SK-N-MC (cell line): ENCODE measurements around the gene DNLZ.

ENCODE experiments used
- DNase-seq: peaks from one replicate; pipeline ENCODE4 v3.0.0-alpha.2; 2011; ENCODE audit warnings: low read depth, low spot score
- H3K27ac ChIP-seq: fragments of 200-600 bp; sonication (generic); 2 replicates; pipeline ENCODE4 v1.5.1; 2016; ENCODE audit warnings: mixed run types
- H3K36me3 ChIP-seq: fragments of 200-600 bp; sonication (generic); 2 replicates; pipeline ENCODE4 v1.6.1; 2017; ENCODE audit warnings: antibody characterized with exemption, low read length, mixed read lengths; ENCODE audit not compliant: insufficient read depth
- H3K4me3 ChIP-seq: fragments of 200-600 bp; sonication (generic); 2 replicates; pipeline ENCODE4 v1.5.1; 2016
- H3K9ac ChIP-seq: fragments of 200-600 bp; sonication (generic); 2 replicates; pipeline ENCODE4 v1.8.0; 2017; ENCODE audit warnings: mixed run types, mixed read lengths; ENCODE audit not compliant: insufficient read length
- H3K9me3 ChIP-seq: fragments of 200-600 bp; sonication (generic); 2 replicates; pipeline ENCODE4 v1.6.1; 2017; ENCODE audit warnings: low read depth, mild to moderate bottlenecking, antibody characterized with exemption, low read length, moderate library complexity, mixed read lengths
- EZH2 ChIP-seq: fragments of 200-600 bp; sonication (generic); IDR thresholded peaks from one replicate; pipeline ENCODE4 v1.6.1; 2017; ENCODE audit warnings: antibody characterized with exemption
- FOXP2 ChIP-seq: optimal IDR thresholded peaks from 2 replicates; pipeline ENCODE3; 2011; ENCODE audit warnings: mild to moderate bottlenecking, moderate library complexity; ENCODE audit not compliant: insufficient read depth; ENCODE audit errors: extremely low read length, control extremely low read depth
- POLR2AphosphoS5 ChIP-seq: IDR thresholded peaks from 2 replicates; pipeline ENCODE4 v1.6.1; 2012; ENCODE audit warnings: mild to moderate bottlenecking, low read depth, low read length, borderline replicate concordance

DNLZ gene

DNA sequence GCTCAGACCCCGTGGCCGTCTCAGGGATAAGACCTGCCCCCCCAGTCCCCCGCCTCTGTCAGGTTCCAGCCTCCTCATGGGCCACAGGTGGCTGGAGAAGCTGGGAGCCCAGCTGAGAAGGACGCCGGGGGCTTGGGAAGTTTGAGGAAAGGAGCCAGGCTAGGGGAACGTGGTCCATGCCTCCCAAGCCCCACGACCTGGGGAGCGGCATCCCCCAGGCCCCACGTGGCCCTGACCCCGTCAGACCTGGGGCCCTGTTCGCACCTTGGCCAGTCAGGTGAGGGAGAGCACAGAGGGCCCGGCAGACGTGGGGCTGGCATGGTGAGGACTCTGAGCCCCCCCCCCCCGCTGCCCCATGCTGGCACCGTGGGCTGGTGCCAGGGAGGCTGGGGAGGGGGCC is 32.5 kb downstream of the DNLZ start:
- Histone ChIP-seq H3K9ac (no peak overlapping the region), H3K27ac (no peak overlapping the region), H3K36me3 (no peaks in the 10 kb centered on the region; the same call in 1 of the 2 replicates), H3K9me3 (no peaks in the 10 kb centered on the region), H3K4me3 (no peak overlapping the region)
- no peak for DNase-seq
- TF ChIP-seq FOXP2 (no peak), POLR2AphosphoS5 (no peak), EZH2 (no peak)

DNA sequence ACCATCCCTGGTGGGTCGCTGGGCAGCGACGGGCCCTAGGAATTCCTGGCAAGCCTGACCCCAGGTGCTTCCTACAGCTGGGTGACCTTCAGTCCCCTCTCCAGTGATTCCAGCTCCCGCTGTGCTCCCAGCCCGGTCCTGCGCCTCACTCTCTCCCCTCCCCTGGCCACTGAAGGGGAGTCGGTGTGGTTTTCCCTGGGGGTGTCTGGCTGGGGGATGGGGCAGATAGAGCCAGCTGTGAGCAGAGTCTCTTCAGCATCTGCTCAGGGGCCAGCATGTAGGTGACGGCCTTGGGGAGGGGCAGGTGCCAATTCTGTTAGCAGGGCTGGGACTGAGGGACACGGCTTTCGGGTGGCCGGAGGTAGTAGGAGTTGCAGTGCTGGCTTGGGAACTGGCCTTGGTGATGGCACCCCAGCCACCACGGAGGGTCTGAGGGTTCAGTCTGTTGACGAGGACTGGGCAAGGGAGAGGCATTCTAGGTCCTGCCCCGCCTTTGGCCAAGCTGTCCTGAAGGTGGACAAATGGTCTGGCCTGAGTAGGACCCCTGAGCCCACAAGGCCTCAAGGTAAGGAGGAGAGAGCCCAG is 33.0 kb downstream of the DNLZ start:
- TF ChIP-seq POLR2AphosphoS5 (no peak), FOXP2 (no peak)
- no peak for DNase-seq
- Histone ChIP-seq H3K9me3 (no peaks in the 10 kb centered on the region), H3K4me3 (no peak overlapping the region), H3K36me3 (no peaks in the 10 kb centered on the region), H3K27ac (no peak overlapping the region), H3K9ac (no peak overlapping the region)

DNA sequence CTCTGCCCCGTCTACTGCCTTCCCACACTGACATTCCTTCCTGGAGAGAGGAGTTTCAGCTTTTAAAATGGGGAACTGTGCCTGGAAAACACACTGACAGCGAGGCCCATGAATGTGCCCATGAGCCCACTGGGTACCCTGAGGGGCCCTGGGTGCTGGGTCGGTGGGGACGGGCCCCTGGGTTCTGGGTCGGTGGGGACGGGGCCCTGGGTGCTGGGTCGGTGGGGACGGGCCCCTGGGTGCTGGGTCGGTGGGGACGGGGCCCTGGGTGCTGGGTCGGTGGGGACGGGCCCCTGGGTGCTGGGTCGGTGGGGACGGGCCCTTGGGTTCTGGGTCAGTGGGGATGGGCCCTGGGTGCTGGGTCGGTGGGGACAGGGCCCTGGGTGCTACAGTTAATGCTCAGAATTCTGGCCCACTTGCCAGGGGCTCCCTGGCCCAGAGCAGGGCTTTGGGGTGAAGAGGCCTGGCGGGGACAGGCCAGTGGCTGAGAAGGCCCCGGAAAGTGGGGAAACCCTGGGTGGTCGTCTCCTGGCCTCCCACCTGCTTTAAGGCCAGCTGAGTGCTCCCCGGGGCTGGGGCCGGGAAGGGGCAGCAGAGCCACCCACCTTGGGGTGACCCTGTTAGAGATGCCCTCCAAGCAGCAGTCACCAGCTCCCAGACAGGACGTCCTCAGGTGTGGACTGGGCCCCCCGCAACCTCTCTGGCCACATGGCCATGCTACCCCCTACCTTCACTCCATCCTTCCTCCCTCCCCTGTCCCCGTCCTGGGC is 33.7 kb downstream of the DNLZ start:
- Histone ChIP-seq H3K9me3 (no peaks in the 10 kb centered on the region), H3K9ac (peak overlapping the region; percentile 79), H3K4me3 (no peak overlapping the region; the same call in 1 of the 2 replicates), H3K36me3 (no peaks in the 10 kb centered on the region), H3K27ac (no peak overlapping the region)
- DNase-seq, result no peak
- TF ChIP-seq EZH2 (no peak), POLR2AphosphoS5 (no peak), FOXP2 (no peak)

DNA sequence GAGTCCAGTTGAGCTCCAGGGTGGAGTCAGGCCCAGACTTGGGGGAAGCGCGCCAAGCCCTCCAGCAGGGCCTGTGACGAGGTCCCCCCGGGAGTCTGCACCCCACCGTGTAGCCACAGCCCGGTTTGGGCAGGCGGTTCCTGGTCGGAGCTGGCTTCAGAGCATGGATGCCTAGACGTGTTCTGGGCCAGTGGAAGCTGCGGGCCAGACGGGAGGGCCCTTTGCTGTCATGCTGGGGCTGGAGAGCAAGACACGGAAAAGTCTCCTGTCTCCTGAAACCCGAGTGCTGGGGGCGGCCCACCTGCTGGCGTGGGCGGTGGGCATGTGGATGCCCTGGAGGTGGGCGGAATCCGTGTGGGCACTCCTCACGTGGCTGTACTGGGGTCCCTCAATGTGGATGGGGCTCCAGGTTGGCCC is 34.3 kb downstream of the DNLZ start:
- Histone ChIP-seq H3K27ac (peak overlapping the region; percentile 55), H3K9ac (peak overlapping the region; percentile 79), H3K9me3 (no peaks in the 10 kb centered on the region), H3K4me3 (peak overlapping the region; percentile 80), H3K36me3 (no peaks in the 10 kb centered on the region)
- no peak for DNase-seq
- TF ChIP-seq POLR2AphosphoS5, result no peak
- TF ChIP-seq FOXP2, result no peak
- no peak for TF ChIP-seq EZH2

DNA sequence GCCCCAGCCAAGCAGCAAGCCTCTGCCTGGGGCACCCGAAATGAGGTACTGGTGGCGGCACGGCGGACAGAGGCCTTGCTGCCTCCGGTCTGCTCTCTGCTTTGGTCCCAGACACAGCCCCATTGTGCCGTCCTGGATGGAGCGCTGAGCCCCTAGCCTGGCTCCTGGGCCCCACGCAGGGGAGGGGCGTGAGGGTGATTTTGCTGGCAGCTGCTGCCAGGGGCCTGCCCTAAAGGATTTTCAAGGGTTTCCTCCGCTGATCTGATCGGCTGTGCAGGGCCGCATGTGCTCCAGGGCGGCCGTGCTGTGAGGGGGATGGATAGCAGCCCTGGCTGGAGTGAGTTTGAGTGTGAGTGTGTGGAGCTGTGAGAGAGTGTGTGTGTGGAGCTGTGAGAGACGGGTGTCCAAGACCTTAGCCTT is 34.9 kb downstream of the DNLZ start:
- TF ChIP-seq FOXP2 (no peak), POLR2AphosphoS5 (no peak), EZH2 (no peak)
- Histone ChIP-seq H3K36me3 (no peaks in the 10 kb centered on the region), H3K9me3 (no peaks in the 10 kb centered on the region), H3K4me3 (peak overlapping the region; percentile 80), H3K9ac (peak overlapping the region; percentile 79), H3K27ac (peak overlapping the region; percentile 55)
- DNase-seq, result no peak

DNA sequence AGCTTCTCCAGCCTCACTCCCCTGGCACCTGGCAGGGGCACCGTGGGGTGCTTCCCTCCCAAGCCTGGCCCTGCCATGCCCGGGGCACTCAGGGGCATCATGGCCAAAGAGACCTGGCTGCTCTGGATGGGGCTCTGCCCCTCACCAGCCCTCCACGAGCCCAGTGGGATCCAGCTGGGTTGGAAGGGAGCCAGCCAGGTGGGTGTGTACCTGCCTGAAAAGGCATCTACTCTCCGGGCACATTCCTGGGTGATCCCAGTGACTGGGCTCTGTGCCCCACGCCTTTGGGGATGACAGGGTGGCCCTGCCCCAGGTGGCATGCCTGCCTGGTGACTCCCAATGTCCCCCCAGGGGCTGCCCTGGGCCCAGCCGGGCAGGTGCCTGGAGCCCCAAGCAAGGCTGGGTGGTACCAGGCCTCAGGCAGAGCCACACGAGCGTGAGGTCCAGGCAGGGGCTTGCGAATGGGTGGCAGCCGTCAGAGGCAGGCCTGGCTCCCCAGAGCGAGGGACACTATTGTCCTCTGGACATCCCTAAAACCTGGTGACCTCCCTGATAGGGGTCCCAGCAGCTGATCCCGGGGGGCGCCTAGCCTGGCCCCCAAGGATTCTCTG is 35.4 kb downstream of the DNLZ start:
- TF ChIP-seq FOXP2 (no peak), POLR2AphosphoS5 (no peak), EZH2 (no peak)
- H3K36me3 ChIP-seq, result no peaks in the 10 kb centered on the region
- H3K9me3 ChIP-seq, result no peaks in the 10 kb centered on the region
- no peak for DNase-seq
- peak overlapping the region; percentile 80 for H3K4me3 ChIP-seq
- no peak overlapping the region; the same call in 1 of the 2 replicates for H3K27ac ChIP-seq
- peak overlapping the region; percentile 79 for H3K9ac ChIP-seq

DNA sequence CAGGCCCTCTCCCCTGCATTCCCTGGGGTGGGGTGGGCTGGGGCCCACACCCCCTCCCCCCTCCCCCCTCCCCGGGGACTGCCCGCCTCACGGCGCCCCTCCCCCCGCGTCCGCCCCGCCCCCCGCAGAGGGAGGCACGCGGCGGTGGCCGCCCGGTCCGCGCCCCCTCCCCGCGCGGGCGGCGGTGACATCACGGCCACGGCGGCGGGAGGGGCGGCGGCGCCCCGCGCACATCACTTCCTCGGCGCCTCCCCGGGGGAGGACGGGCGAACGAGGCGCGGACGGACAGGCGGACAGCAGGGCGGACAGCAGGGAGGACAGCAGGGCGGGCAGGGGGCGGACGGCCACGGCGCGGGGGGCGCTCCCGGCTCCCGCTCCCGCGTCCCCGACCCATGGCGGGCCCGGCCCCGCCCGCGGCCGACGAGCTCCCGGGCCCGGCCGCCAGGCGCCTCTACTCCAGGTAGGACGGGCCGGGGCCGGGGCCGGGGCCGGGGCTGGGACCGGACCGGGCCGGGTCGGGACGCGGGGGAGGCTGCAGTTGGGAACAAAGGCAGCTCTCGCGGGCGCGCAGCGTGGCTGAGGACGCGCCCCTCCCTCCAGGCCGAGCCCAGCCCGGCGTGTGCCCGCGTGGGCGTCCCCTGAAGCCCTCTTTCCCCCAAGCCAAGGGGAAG is 36.1 kb downstream of the DNLZ start, which contains the start of gene GPSM1:
TSS of gene GPSM1 (plus strand) at position 236 of the 671 bp plus-strand sequence. CDS start at position 393, 157 bp downstream.
- DNase-seq, result no peak
- Histone ChIP-seq H3K9ac (peak within 1 kb of the TSS; percentile 79), H3K36me3 (no peaks in the 10 kb centered on the region), H3K27ac (peak within 1 kb of the TSS; percentile 90), H3K9me3 (no peaks in the 10 kb centered on the region), H3K4me3 (peak within 1 kb of the TSS; percentile 80)
- TF ChIP-seq EZH2, result no peak
- TF ChIP-seq POLR2AphosphoS5, result peak; percentile 33; the same call in 1 of the 2 replicates
